Neural progenitor cell (in vitro differentiated cells): ENCODE results near the gene CHRD.

Experiments used
- EZH2 ChIP-seq: fragments of 200-600 bp; sonication (generic); IDR thresholded peaks from 2 replicates; pipeline ENCODE4 v1.6.1; 2017; ENCODE audit warnings: antibody characterized with exemption, mild to moderate bottlenecking, moderate library complexity
- TF ChIP-seq, protein P1 (sequence below): fragments of 200-600 bp; sonication (generic); IDR thresholded peaks from 2 replicates; pipeline ENCODE4 v1.5.1; 2017; ENCODE audit warnings: antibody characterized with exemption, mild to moderate bottlenecking

DNA sequence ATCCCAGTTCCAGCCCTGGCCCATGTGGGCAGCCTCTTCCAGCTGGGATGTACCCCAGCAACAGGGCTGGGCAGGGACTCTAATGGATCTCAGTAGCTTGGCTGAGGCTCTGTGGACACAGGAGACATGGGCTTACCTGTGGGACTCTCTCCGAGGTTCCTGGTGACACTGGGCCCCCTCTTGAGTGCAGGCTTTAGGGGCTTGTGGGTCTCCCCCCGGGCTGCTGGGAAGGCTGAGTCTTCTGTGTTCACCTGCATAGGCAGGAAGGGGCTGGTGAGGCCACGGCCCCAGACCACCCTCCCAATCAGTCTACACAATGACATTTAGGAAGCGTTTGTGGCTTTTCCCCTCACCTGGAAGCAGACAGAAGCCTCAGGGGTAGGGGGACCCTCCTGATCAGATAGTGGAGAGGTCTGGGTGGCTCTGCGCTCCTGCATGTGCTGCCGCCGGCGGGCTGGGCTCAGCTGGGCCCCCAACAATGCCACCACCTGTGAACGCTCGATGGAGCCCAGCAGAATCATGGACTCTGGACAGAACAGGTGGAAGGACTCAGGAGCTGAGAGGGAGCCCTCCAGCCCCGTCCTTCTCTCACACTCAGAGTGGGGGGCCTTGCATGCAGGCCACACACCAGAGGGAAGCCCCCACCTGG, 26.8 kb upstream of the CHRD start:
- TF ChIP-seq, protein P1, sequence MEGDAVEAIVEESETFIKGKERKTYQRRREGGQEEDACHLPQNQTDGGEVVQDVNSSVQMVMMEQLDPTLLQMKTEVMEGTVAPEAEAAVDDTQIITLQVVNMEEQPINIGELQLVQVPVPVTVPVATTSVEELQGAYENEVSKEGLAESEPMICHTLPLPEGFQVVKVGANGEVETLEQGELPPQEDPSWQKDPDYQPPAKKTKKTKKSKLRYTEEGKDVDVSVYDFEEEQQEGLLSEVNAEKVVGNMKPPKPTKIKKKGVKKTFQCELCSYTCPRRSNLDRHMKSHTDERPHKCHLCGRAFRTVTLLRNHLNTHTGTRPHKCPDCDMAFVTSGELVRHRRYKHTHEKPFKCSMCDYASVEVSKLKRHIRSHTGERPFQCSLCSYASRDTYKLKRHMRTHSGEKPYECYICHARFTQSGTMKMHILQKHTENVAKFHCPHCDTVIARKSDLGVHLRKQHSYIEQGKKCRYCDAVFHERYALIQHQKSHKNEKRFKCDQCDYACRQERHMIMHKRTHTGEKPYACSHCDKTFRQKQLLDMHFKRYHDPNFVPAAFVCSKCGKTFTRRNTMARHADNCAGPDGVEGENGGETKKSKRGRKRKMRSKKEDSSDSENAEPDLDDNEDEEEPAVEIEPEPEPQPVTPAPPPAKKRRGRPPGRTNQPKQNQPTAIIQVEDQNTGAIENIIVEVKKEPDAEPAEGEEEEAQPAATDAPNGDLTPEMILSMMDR, result no peak
- no peak for TF ChIP-seq EZH2
